Esophagus squamous epithelium (tissue), 4 donors: ENCODE measurements around the gene HOXB5.

Experiments
- POLR2A ChIP-seq, 4 donors: fragments of 450-650 bp; IDR thresholded peaks; one replicate each; pipeline ENCODE4 v1.6.1; 2017; ENCODE audit warnings: antibody characterized with exemption in 4 of 4, mild to moderate bottlenecking in 4 of 4, moderate library complexity in 3 of 4
- TF ChIP-seq, protein P1 (sequence below), 6 experiments: fragments of 450-650 bp in 4 of 6; fragments of 200-600 bp in 2 of 6; sonication (generic) in 2 of 6; IDR thresholded peaks; one replicate each; pipeline ENCODE4 v1.5.1; 2016 to 2019; ENCODE audit warnings: antibody characterized with exemption in 6 of 6, mild to moderate bottlenecking in 4 of 6, moderate library complexity in 4 of 6

DNA sequence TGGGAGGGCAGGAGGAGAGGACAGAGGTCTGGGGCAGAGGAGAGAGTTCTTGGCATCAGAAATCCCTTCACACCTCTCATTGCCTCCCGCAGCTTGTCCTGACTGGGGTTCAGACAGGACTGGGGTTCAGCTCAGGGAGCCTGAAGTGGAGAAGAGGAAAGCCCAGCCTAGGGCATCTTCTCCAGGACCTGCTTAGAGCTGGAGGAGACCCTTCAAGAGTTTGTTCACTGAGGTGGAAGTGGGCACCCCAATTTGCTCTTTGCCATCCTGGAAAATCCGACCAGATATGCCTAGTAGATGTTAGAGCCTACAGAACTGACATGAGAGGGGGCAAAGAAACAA, 5.5 kb downstream of the HOXB5 start:
- TF ChIP-seq, protein P1, sequence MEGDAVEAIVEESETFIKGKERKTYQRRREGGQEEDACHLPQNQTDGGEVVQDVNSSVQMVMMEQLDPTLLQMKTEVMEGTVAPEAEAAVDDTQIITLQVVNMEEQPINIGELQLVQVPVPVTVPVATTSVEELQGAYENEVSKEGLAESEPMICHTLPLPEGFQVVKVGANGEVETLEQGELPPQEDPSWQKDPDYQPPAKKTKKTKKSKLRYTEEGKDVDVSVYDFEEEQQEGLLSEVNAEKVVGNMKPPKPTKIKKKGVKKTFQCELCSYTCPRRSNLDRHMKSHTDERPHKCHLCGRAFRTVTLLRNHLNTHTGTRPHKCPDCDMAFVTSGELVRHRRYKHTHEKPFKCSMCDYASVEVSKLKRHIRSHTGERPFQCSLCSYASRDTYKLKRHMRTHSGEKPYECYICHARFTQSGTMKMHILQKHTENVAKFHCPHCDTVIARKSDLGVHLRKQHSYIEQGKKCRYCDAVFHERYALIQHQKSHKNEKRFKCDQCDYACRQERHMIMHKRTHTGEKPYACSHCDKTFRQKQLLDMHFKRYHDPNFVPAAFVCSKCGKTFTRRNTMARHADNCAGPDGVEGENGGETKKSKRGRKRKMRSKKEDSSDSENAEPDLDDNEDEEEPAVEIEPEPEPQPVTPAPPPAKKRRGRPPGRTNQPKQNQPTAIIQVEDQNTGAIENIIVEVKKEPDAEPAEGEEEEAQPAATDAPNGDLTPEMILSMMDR (IDR thresholded peaks at IDR 0.05) = no peak
- TF ChIP-seq POLR2A (IDR thresholded peaks at IDR 0.05) = no peak
